GM19397 (cell line): ENCODE measurements around the gene SCNM1.
A peak's percentile ranks its signal among the peaks of the same experiment; 100 is the strongest.
"Not testable (repeated sequence)": the region's sequence is repeated elsewhere in the genome, so short reads cannot be mapped to it uniquely, and the experiment has no call there.

Source experiments
- ATAC-seq: cut with Tn5 transposase; IDR thresholded peaks from one replicate; pipeline ENCODE4 v1.9.1; 2021; ENCODE audit warnings: mild to moderate bottlenecking, moderate library complexity; ENCODE audit not compliant: unreplicated experiment

SCNM1 gene

DNA sequence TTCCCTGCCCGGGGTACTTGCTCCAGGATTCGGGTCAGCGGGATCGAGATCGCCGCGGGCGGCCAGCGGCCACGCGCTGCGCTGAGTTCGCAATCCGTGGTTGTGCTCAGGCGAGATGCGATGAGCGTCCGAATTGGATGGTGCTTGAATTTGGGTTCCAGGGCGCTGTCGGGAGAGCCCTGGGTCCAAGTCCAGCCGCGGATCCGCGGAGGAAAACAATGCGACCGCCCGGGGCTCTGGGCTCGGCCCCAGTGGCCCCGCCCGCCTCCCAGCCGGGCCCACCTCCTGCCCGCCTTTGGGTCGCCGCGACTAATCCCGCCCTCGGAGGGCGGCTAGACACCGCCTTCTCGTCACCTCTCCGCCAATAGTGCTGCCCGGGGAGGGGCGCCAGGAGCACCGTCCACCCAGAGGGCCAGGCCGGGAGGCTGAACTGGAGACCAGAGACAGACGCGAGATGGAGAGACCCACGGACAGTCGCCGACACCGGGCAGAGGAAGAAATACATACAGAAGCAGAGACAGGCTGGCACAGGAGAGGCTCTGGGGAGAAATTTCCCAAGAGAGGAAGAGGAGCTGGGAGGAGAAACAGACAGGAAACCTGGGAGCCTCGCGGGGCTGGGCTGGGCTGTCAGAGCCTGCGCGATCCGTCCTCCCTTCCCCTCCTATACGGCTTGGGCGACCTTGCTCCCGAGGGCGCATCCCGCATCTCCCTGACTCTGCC lies 19.4 kb upstream of the SCNM1 start, which contains the start of gene SEMA6C:
Gene SEMA6C (minus strand): TSS at position 220 of the 720 bp plus-strand sequence. CDS start 4,010 bp downstream, outside the sequence.
- peak; percentile 97 for ATAC-seq

GRCh38 chr1:151147132-151147503 lies 18.8 kb upstream of the SCNM1 start:
- ATAC-seq: no peak

- ATAC-seq: no peak
Measured at GRCh38 chr1:151147665-151148064, 18.3 kb upstream of the SCNM1 start.

GRCh38 chr1:151156515-151156819 lies 9.5 kb upstream of the SCNM1 start, which contains the start of gene TNFAIP8L2:
Gene TNFAIP8L2, plus strand, starts transcription at chr1:151156649. Its CDS starts 2,049 bp downstream, at chr1:151158698.
- ATAC-seq: peak; percentile 58

DNA sequence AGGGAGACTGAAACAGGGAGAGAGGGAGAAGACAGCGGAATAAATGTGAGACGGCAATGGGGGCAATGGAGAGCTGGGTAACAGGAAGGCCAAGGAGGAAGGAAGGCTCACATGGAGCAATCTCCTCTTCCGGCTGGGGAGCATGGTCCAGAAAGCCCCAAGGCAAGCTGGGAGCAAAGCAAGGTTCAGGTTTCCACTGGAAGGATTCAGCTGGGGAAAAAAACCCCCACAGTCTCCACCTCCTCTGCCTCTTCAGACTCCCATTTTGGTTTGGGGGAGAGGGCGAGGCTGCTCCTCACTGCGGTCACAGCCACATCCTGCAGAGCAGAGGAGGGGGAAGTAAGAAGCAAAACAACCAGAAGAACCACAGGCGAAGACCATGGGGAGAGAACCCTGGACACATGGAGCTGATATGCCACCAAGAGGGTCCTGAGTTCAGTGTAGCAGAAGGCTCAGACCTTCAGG lies 8.8 kb upstream of the SCNM1 start:
- ATAC-seq: no peak

DNA sequence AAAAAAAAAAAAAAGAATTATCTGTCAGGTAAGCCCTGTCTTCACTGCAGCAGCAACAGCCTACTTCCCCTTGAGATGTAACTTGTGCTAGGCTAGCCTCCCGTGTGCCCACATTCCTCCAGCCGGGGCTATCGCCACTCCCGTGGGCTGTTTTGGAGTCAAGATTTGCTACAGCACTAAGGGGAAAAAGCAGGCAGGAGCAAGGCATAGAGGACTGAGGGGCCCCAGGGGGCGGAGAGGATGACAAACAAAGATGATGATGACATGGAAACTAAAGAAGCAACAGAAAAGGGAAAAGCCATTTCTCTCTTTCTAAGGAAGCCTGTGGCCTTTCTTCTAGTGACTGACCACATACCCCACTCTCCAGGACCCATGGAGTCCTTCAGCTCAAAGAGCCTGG lies 7.6 kb upstream of the SCNM1 start:
- ATAC-seq: no peak

DNA sequence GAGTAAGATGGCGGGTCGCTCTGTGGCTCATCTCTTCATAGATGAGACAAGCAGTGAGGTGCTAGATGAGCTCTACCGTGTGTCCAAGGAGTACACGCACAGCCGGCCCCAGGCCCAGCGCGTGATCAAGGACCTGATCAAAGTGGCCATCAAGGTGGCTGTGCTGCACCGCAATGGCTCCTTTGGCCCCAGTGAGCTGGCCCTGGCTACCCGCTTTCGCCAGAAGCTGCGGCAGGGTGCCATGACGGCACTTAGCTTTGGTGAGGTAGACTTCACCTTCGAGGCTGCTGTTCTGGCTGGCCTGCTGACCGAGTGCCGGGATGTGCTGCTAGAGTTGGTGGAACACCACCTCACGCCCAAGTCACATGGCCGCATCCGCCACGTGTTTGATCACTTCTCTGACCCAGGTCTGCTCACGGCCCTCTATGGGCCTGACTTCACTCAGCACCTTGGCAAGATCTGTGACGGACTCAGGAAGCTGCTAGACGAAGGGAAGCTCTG lies 7.1 kb upstream of the SCNM1 start:
- ATAC-seq: no peak

- no peak for ATAC-seq
Measured at GRCh38 chr1:151159373-151159772, 6.6 kb upstream of the SCNM1 start.

DNA sequence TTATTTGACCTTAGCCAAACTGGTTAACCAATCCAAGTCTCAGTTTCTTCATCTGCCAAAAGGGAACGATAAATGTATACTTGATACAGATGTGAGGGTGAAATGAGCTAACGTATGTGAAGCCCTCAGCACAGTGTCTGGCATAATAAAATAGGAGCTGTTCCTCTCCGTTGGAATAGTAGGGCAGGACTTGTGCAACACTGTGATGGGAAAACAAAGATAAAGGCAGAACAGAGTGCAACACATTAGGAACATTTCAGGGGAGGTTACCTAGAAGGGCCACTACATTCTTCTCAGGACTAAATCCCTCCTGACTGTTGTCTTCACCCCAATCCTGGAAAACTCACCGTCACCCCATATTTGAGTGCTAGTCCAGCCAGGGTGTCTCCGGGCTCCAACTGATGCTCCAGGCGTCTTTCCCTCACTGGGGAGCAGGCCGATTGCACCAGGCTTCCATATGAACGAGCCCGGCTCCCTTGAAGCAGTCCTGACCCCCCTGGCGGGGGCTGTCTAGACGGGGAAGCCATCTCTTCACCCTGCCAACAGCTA lies 1.1 kb upstream of the SCNM1 start:
- ATAC-seq: no peak

DNA sequence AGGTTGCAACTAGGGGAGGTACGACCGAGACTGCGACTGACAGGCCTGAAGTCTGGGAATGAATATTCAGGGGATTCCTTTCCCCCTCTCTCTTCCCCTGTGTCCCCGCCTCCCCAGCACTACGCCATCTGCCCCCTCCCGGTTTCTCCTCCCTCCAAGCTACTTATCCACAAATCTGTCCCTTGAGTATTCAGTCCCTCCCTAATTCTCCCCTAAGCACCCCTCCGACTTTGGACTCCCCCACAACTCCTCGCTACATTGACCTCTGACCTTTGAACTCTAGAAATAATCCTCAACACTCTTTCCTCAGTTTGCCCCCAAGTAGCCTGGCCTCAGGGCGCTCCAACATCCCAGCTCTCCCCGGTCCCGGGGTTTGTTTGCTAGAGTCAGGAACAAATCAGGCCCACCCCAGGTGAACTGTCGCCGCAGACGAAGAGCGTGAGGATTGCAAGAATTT lies 635 bp upstream of the SCNM1 start:
- ATAC-seq: peak; percentile 5

DNA sequence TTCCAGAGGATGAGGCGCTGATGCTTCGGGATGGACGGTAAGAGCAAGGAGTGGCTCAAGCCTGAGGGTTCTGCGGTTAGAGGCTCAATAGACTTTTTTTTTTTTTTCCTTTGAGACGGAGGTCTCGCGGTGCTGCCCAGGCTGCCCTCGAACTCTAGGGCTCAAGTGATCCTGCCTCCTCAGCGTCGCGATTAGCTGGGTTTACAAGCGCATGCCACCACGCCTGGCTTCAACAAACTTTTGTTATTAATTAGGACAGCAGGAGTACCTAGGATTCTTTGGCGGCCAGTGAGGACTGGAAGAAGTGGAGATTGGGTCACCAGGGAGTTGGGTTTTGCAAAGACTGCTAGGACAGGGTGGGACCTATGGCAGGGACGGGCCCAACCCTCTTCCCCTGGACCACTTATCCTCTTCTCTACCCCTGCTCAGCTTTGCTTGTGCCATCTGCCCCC lies 587 bp downstream of the SCNM1 start:
- no peak for ATAC-seq

DNA sequence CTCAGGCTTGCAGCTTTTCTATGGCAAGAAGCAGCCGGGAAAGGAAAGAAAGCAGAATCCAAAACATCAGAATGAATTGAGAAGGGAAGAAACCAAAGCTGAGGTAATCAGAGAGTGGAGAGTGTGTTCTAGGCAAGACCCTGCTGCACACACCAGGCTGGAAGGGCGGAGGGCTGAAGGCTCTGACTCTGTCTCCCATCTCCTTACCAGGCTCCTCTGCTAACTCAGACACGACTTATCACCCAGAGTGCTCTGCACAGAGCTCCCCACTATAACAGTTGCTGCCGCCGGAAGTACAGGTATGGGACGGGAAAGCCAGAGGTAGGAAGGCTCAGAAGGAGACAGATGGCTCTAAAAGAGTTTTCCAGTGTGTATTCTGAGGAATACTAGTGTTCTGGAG lies 1.2 kb downstream of the SCNM1 start:
- no peak for ATAC-seq

GRCh38 chr1:151171190-151171589 lies 5.2 kb downstream of the SCNM1 start:
- ATAC-seq: no peak

- no peak for ATAC-seq
Measured at GRCh38 chr1:151175041-151175741, 9.2 kb downstream of the SCNM1 start.

DNA sequence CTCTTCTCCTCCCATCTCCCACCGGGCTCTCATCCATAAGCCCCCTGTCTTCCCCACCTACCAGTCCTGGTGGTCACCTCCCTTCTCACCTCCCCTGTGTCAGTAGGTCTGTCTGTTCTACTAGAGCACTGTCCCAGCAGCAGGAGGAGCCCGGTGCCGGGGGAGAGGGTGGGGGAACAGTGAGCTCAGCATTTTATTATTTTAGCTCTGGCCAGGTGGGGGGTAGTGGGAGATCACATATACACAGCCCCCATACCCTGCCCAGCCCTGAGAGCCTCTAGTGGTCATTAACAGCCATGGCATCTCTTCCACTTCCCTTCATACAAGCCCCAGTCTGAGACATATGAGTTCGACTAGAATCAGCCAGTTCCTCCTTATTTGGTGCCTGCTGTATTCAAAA lies 9.9 kb downstream of the SCNM1 start, which contains the start of gene TMOD4:
Gene TMOD4 (minus strand): TSS at position 119 of the 400 bp plus-strand sequence. CDS start 1,106 bp downstream, outside the sequence.
- no peak for ATAC-seq

GRCh38 chr1:151176514-151177045 lies 10.6 kb downstream of the SCNM1 start:
- ATAC-seq: no peak

DNA sequence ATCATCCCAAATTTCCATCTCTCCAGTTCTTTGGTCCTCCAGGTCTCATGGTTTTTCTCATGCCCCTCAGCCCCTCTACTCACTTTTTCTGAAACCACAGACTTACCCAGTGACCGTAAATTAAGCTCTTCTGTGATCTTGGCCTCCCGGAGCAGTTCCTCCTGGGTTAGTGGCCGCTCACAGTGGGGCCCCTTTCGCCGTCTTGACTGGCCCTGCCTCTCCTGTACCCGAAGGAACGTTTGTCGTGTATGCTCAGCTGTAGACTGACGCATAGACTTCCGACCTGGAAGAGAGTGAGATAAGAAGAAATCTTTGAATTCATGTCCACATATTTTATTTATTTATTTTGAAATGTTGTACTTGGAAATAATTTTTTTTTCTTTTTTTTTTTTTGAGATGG lies 18.3 kb downstream of the SCNM1 start:
- no peak for ATAC-seq

- no peak for ATAC-seq
Measured at GRCh38 chr1:151187205-151187604, 21.3 kb downstream of the SCNM1 start.

DNA sequence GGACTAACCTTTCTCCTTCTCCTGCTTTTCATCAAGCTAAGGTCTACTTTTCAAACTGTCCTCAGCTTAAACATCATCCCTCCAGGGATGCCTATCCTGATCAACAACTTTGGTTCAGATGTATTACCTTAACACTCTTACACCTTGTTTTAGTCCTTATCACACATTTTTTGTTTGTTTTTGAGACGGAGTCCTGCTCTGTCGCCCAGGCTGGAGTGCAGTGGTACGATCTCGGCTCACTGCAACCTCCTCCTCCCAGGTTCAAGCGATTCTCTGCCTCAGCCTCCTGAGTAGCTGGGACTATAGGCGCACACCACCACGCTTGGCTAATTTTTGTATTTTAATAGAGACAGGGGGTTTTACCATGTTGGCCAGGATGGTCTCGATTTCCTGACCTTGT lies 22.7 kb downstream of the SCNM1 start:
- ATAC-seq: not testable (repeated sequence)

- ATAC-seq: peak; percentile 91
Measured at GRCh38 chr1:151189637-151190445, 23.9 kb downstream of the SCNM1 start, which contains the start of gene VPS72. Gene VPS72, minus strand, starts transcription at chr1:151190197. Its CDS starts 76 bp downstream, at chr1:151190121.
